Gastroesophageal sphincter (tissue), 3 donors: ENCODE data around the gene DCLRE1C.

Experiments used
- EP300 ChIP-seq: sonication (generic); formaldehyde crosslinking; IDR thresholded peaks from one replicate; pipeline ENCODE4 v1.6.1; 2017; ENCODE audit warnings: antibody characterized with exemption, mild to moderate bottlenecking
- POLR2A ChIP-seq, 2 donors: fragments of 450-650 bp; IDR thresholded peaks; one replicate each; pipeline ENCODE4 v1.6.1; 2017; ENCODE audit warnings: antibody characterized with exemption in 2 of 2, mild to moderate bottlenecking in 2 of 2, moderate library complexity in 1 of 2
- TF ChIP-seq, protein P1 (sequence below), 4 experiments: fragments of 200-600 bp in 2 of 4; fragments of 450-650 bp in 2 of 4; sonication (generic) in 1 of 4; IDR thresholded peaks; one replicate each; pipeline ENCODE4 v1.5.1; 2017 to 2019; ENCODE audit warnings: antibody characterized with exemption in 4 of 4, mild to moderate bottlenecking in 2 of 4, moderate library complexity in 2 of 4

DNA sequence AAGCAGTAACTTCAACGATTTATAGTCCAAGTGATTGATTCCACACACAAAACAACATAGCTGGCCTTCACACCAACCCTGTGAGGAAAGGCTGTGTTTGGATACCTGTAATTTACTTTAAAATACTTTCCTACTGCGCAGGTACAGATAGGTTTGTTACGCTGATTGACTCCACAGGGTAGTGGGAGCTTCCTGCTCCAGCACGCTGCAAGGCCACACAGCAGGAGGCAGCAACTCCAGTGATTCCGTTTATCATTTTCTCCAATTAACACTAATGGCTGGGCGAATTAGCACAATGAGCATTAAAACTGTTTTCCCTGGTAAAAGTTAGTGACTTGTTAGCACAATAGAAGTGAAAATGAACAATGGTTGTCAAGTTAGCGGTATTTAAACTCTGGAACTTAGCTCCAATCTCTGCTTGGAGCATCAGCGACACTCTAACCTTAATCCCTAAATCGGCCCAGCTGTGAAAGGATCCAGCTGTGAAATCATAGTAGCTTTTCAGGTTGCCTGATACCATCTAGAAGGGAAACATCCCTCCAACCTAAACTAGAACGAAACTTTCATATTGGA is 959 bp downstream of the DCLRE1C start:
- TF ChIP-seq, protein P1, sequence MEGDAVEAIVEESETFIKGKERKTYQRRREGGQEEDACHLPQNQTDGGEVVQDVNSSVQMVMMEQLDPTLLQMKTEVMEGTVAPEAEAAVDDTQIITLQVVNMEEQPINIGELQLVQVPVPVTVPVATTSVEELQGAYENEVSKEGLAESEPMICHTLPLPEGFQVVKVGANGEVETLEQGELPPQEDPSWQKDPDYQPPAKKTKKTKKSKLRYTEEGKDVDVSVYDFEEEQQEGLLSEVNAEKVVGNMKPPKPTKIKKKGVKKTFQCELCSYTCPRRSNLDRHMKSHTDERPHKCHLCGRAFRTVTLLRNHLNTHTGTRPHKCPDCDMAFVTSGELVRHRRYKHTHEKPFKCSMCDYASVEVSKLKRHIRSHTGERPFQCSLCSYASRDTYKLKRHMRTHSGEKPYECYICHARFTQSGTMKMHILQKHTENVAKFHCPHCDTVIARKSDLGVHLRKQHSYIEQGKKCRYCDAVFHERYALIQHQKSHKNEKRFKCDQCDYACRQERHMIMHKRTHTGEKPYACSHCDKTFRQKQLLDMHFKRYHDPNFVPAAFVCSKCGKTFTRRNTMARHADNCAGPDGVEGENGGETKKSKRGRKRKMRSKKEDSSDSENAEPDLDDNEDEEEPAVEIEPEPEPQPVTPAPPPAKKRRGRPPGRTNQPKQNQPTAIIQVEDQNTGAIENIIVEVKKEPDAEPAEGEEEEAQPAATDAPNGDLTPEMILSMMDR (IDR thresholded peaks at IDR 0.05): no peak
- TF ChIP-seq POLR2A (IDR thresholded peaks at IDR 0.05) (no peak), EP300 (no peak)
